Activated CD8-positive, alpha-beta memory T cell treated with anti-CD3 and anti-CD28 coated beads, Interleukin-2, amount 10 ng/mL, durations not matched to agents 7 days and 5 days (primary cell): ENCODE results near the gene ZSCAN29. TPM values are rescaled to one million over a fixed set of nuclear protein-coding genes. Genes with fewer than 3 reads are reported as not detected.
A peak's percentile ranks its signal among the peaks of the same experiment; 100 is the strongest.

Source experiments
- ATAC-seq: fragments of 150-1000 bp; cut with Tn5 transposase; one replicate; pipeline ENCODE4 v1.10.0; 2021; ENCODE audit warnings: moderate library complexity
- CTCF ChIA-PET: fragments of 350-600 bp; sonication (Branson Sonifier 250); formaldehyde crosslinking; loops from one replicate; lab custom pipeline; 2021; ENCODE audit warnings: antibody characterized with exemption; lab: Charles Lee
- DNase-seq: peaks from one replicate; pipeline ENCODE4 v3.0.0-alpha.2; 2020
- H3K27ac Mint-ChIP-seq: one replicate; pipeline ENCODE4 v1.8.0; 2021; ENCODE audit warnings: mild to moderate bottlenecking, mixed read lengths
- H3K27me3 Mint-ChIP-seq: one replicate; pipeline ENCODE4 v1.8.0; 2021; ENCODE audit warnings: mixed read lengths
- H3K36me3 Mint-ChIP-seq: one replicate; pipeline ENCODE4 v1.8.0; 2021; ENCODE audit warnings: mild to moderate bottlenecking, mixed read lengths
- H3K4me1 Mint-ChIP-seq: one replicate; pipeline ENCODE4 v1.8.0; 2021; ENCODE audit warnings: mixed read lengths
- H3K4me3 Mint-ChIP-seq: one replicate; pipeline ENCODE4 v1.8.0; 2021; ENCODE audit warnings: mild to moderate bottlenecking, moderate library complexity, mixed read lengths
- H3K9me3 Mint-ChIP-seq: one replicate; pipeline ENCODE4 v1.8.0; 2022; ENCODE audit warnings: low read depth, mixed read lengths
- total RNA-seq, 2 experiments: library from RNA; stranded (reverse); gene quantifications; one replicate each; pipeline ENCODE4 v1.2.3, GENCODE V29; 2021

Gene ZSCAN29
- total RNA-seq, 2 experiments from 2014 or later = 31.2 to 34.7 TPM

DNA sequence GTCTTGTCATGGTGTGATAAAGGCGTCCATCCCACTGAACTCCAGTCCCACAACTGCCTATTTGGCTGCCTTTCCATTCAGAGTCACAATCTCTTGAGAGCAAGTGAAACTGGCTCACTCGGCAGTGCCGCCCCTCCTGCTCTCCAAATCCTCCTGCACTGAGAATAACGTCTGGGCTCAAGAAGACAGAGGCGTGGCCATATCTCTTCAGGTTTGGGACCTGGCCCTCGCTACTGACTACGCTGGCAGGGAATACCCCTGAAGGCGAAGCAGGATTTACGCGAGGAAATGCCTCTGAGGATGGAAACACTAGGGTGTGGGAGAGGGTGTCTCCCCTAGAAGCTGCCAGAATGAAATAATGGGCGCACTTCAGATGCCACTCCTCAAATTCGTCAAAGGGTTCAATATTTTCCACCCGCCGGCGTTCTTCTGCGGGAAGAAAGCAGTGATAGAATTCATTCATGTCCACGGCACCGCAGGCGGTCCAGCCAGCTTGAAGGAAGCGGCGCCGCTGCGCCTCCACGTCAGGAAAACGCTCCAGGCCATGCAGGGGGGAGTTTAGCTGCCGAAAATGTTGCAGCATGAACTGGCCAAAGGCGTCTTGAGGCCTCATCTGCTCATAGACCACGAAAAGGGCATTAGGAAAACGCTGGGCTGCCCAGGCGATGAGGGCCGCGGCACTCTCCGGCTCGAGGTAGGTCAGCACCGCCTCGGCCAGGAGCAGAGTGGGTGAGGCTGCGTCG lies 41.5 kb downstream of the ZSCAN29 start:
- Mint-ChIP-seq H3K27ac (peak overlapping the region; percentile 97), H3K36me3 (peaks cover 31% of the 10 kb centered on the region), H3K4me1 (peaks cover 46% of the 10 kb centered on the region), H3K4me3 (peak overlapping the region; percentile 93), H3K27me3 (no peaks in the 10 kb centered on the region), H3K9me3 (no peaks in the 10 kb centered on the region)
- ATAC-seq (no peak), DNase-seq (peak; percentile 42)
- CTCF ChIA-PET = interaction anchor here (0.8 to 1.0 kb wide), 2 partner anchors 47 to 104 kb away, joined by 3 read pairs; no protein-coding TSS in a partner anchor

DNA sequence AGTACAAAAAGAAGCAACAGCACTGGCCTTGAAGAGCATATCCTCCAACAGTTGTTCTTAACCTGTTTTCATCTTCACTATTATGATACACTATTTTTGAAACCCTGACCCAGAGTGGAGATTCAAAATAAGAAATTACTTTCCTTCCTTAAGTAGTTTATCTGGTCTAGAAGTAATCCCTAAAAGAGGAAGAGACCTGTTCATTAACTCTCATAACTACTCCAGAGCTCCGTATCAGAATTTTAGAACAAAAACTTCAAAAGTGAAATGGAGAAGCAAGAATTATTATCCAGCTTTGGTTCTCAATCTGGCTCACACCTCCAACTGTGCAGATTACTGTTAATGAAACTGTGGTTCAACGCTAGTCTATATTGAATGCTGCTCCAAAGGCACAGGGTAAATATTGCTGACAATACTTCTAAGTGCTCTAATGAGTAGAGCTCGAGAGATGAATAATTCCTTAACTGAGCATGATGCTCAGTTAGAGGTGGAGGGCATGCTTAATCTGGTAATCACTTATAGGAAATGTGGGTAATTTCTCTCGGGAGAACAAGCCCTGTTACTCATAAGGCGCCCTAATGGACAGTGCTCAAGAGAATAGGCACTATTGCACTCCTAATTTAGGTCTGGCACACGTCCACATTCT lies 45.7 kb downstream of the ZSCAN29 start:
- DNase-seq (no peak), ATAC-seq (no peak)
- no peak overlapping the region for H3K4me3 Mint-ChIP-seq
- CTCF ChIA-PET = interaction anchor here (1.2 to 1.5 kb wide), 3 partner anchors 13 to 100 kb away, joined by 3 to 5 read pairs (median 4); no protein-coding TSS in a partner anchor
- no peaks in the 10 kb centered on the region for H3K9me3 Mint-ChIP-seq
- peaks cover 5% of the 10 kb centered on the region for H3K27me3 Mint-ChIP-seq
- no peak overlapping the region for H3K27ac Mint-ChIP-seq
- H3K36me3 Mint-ChIP-seq = peaks cover 19% of the 10 kb centered on the region
- H3K4me1 Mint-ChIP-seq = peaks cover 26% of the 10 kb centered on the region

DNA sequence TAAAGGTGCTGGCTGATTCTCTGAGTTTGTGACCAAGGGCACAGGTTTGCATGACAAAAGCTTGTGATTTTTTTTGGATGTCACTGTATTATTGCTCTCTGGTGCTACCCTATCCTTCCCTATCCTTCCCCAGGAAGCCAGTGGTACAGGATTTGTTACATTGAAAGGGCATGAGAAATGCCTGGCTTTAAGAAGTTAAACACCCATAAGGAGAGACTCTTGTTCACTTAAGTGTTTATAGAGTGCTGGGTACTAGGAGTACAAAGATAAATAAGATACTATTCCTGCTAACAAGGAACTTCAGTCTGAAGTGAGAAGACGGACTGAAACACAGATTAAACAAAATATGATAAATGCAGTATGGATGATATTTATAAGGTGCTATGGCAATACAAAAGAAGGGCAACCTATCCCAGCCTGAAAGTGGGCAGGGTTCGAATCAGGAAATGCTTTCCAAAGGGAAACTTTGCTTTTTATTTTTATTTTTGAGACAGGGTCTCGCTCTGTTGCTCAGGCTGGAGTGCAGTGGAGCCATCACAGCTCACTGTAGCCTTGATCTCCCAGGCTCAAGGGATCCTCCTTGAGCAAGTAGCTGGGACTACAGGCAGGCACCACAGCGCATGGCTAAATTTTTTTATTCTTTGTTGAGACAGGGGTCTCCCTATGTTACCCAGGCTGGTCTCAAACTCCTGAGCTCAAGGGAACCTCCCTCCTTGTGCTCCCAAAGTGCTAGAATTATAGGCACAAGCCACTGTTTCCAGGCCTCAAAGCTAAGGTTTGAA lies 51.7 kb downstream of the ZSCAN29 start:
- no peak for DNase-seq
- CTCF ChIA-PET = interaction anchor here (0.9 kb wide), 1 partner anchor 34 kb away, joined by 3 read pairs; no protein-coding TSS in a partner anchor
- H3K27me3 Mint-ChIP-seq = peaks cover 21% of the 10 kb centered on the region
- no peak overlapping the region for H3K27ac Mint-ChIP-seq
- H3K4me3 Mint-ChIP-seq = no peak overlapping the region
- no peaks in the 10 kb centered on the region for H3K36me3 Mint-ChIP-seq
- H3K4me1 Mint-ChIP-seq = no peaks in the 10 kb centered on the region
- H3K9me3 Mint-ChIP-seq = no peaks in the 10 kb centered on the region
- ATAC-seq = no peak

DNA sequence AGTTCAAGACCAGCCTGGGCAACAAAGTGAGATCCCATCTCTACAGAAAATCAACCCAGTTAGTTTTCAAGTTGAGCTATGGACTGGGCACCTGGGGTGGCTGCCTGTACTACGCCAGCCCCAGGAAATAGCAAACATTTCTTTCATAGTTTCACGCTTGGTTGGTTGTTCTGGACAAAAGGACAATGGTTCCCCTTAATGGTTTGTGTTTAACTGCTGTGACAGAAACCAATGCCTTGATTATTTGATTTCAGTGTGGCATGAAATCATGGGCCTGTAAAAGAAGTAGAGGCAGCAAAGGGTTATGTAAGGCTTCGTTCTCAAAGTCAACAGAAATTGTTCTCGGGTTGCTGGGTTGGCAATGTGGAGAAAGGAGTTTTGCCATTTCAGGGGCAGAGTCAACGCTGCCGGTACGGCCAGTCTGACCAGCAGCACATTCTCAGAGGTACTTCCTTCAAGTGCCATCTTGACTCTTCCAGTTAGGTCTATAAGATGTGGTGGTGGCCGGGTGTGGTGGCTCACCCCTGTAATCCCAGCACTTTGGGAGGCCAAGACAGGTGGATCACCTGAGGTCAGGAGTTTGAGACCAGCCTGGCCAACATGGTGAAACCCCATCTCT lies 53.2 kb downstream of the ZSCAN29 start:
- no peak overlapping the region for H3K4me3 Mint-ChIP-seq
- H3K4me1 Mint-ChIP-seq = no peaks in the 10 kb centered on the region
- peaks cover 29% of the 10 kb centered on the region for H3K27me3 Mint-ChIP-seq
- DNase-seq (no peak), ATAC-seq (no peak)
- CTCF ChIA-PET = interaction anchor here (0.6 kb wide), 2 partner anchors 9 to 111 kb away, joined by 3 to 4 read pairs; no protein-coding TSS in a partner anchor
- H3K27ac Mint-ChIP-seq = no peak overlapping the region
- H3K36me3 Mint-ChIP-seq = no peaks in the 10 kb centered on the region
- H3K9me3 Mint-ChIP-seq = no peaks in the 10 kb centered on the region

- no peaks in the 10 kb centered on the region for H3K9me3 Mint-ChIP-seq
- no peaks in the 10 kb centered on the region for H3K4me1 Mint-ChIP-seq
- H3K36me3 Mint-ChIP-seq = no peaks in the 10 kb centered on the region
- CTCF ChIA-PET = interaction anchor here (0.8 kb wide), 1 partner anchor 198 kb away, joined by 3 read pairs; no protein-coding TSS in a partner anchor
- peaks cover 32% of the 10 kb centered on the region for H3K27me3 Mint-ChIP-seq
- ATAC-seq (no peak), DNase-seq (no peak)
- H3K4me3 Mint-ChIP-seq = no peak overlapping the region
- no peak overlapping the region for H3K27ac Mint-ChIP-seq
Observed at GRCh38 chr15:43316971-43317346, 53.9 kb downstream of the ZSCAN29 start.

GRCh38 chr15:43316016-43316970 lies 54.5 kb downstream of the ZSCAN29 start:
- ATAC-seq (no peak), DNase-seq (no peak)
- Mint-ChIP-seq H3K36me3 (no peaks in the 10 kb centered on the region), H3K9me3 (no peaks in the 10 kb centered on the region), H3K27ac (no peak overlapping the region), H3K27me3 (peaks cover 35% of the 10 kb centered on the region), H3K4me1 (no peaks in the 10 kb centered on the region), H3K4me3 (no peak overlapping the region)
- CTCF ChIA-PET = interaction anchor here (0.8 to 1.3 kb wide), 2 partner anchors 31 to 198 kb away, joined by 3 to 5 read pairs; no protein-coding TSS in a partner anchor

DNA sequence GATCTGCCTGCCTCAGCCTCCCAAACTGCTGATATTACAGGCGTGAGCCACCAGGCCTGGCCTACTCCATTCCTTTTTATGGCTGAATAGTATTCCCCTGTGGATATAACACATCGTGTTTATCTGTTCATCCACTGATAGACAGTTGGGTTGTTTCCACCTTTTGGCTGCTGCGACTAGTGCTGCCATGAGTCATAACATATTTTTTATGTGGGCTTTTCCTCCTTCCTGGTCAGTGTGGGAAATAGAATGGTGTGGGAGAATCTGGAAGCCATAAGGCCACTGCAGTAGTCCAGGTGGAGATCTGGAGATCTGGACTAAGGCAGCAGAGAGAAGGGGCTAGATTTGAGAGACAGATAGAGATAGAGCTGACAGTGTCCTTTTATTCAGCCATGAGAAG lies 56.7 kb downstream of the ZSCAN29 start:
- Mint-ChIP-seq H3K27ac (no peak overlapping the region), H3K9me3 (no peaks in the 10 kb centered on the region), H3K27me3 (peaks cover 50% of the 10 kb centered on the region), H3K4me3 (no peak overlapping the region), H3K36me3 (no peaks in the 10 kb centered on the region), H3K4me1 (no peaks in the 10 kb centered on the region)
- DNase-seq (no peak), ATAC-seq (no peak)
- CTCF ChIA-PET = no interaction called here

GRCh38 chr15:43312378-43312777 lies 58.5 kb downstream of the ZSCAN29 start:
- ATAC-seq = no peak
- H3K4me1 Mint-ChIP-seq = no peaks in the 10 kb centered on the region
- no peak overlapping the region for H3K27ac Mint-ChIP-seq
- CTCF ChIA-PET = interaction anchor here (1.2 kb wide), 1 partner anchor 14 kb away, joined by 4 read pairs; no protein-coding TSS in a partner anchor
- no peak for DNase-seq
- no peaks in the 10 kb centered on the region for H3K36me3 Mint-ChIP-seq
- no peaks in the 10 kb centered on the region for H3K9me3 Mint-ChIP-seq
- peaks cover 51% of the 10 kb centered on the region for H3K27me3 Mint-ChIP-seq
- H3K4me3 Mint-ChIP-seq = no peak overlapping the region

Other genes starting within 250 kb of the ZSCAN29 start
- gene TMEM62, start 237.5 kb downstream of the ZSCAN29 start, total RNA-seq = 10 to 100 TPM; 21.2 to 34.7 TPM
- 10 to 100 TPM; 60.5 to 78.4 TPM for gene CCNDBP1, start 185.6 kb downstream of the ZSCAN29 start, total RNA-seq
- not detected for gene EPB42, start 150.0 kb downstream of the ZSCAN29 start, total RNA-seq
- gene TGM5, start 104.1 kb downstream of the ZSCAN29 start, total RNA-seq = 1 to 10 TPM in 1 of 2 experiments, under 1 TPM in 1; 0.91 to 1.1 TPM
- gene TGM7, start 68.8 kb downstream of the ZSCAN29 start, total RNA-seq = not detected
- gene LCMT2, start 40.5 kb downstream of the ZSCAN29 start, total RNA-seq = 10 to 100 TPM in 1 of 2 experiments, 1 to 10 TPM in 1; 9.6 to 12.3 TPM
- 10 to 100 TPM; 38.9 to 49.9 TPM for gene TUBGCP4, start 58 bp upstream of the ZSCAN29 start, total RNA-seq
- 10 to 100 TPM; 23.3 to 25.8 TPM for gene TP53BP1, start 122.1 kb upstream of the ZSCAN29 start, total RNA-seq
- 1 to 10 TPM; 3.0 to 7.8 TPM for gene MAP1A, start 146.6 kb upstream of the ZSCAN29 start, total RNA-seq
- 10 to 100 TPM; 33.5 to 34.2 TPM for gene PPIP5K1, start 219.2 kb upstream of the ZSCAN29 start, total RNA-seq
- gene CKMT1B, start 223.0 kb upstream of the ZSCAN29 start, total RNA-seq = under 1 TPM in 1 of 2 experiments, not detected in 1; 0.40 TPM
- 1 to 10 TPM in 1 of 2 experiments, under 1 TPM in 1; 0.70 to 1.1 TPM for gene STRC, start 247.8 kb upstream of the ZSCAN29 start, total RNA-seq